ENCODE measurements around the gene PRR7.
A peak's percentile ranks its signal among the peaks of the same experiment; 100 is the strongest.

PRR7 gene

DNA sequence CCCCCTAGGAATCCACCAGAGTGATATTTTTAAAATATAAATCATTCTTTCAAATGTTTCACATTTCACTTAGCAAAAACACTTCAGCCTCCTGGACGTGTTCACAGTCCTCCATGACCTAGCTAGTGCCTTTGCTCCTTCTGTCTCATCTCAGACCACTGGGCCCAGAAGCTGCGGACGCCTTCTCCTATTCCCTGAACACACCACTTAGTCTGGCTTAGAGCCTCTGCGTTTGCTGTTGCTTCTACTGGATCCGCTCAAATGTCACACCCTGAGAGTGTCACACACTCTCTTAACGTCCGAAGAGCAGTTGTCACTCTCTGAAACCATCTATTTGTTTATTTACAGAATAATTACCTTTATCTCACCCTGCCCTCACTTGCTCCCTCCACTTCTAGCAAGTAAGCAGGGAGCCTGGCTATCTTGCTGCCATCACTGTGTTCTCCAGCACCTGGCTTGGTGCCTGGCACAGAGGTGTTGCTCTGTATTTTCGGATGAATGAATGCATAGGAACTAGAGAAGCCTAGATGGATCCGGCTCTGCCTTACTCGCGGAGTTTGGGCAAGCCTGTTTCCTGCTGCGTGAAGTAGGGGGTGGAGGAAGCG is 21.3 kb upstream of the PRR7 start:
- no peak for DNase-seq

DNA sequence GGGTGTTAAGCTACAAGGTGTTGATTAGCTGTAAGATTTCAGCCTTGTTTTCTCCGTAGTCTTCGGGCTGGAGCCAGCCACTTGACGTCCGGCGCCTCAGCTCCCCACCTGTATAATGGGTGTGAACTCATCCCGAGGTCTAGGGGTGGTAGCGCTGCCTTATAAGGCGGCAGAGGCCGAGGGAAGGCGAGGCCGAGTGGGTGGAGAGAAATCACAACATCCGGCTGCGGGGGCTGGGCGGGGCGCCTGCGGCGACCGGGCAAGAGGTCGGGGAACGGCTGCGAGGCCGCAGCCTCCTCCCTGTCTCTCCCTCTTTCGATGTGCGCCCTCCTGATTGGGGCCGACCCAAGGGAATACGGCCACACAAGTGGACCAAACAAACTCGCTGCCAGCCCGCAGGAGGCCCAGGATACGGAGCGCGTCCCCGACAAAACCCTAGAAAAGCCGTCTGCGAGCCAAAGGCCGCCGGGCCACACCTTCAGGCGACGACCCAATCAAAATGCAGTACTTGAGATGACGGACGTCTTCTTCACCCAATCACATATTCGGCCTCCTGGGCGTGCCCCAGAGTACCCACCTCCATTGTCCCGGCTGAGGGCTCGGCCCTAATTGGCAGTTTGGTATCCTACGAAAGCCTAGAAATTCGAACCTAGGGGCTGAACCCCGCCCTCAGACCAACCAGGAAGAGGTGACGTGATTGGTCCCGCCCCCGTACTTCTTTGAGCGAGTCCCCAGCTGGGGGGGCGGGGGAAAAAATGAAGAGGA is 20.6 kb upstream of the PRR7 start:
- peak; percentile 96 for DNase-seq

DNA sequence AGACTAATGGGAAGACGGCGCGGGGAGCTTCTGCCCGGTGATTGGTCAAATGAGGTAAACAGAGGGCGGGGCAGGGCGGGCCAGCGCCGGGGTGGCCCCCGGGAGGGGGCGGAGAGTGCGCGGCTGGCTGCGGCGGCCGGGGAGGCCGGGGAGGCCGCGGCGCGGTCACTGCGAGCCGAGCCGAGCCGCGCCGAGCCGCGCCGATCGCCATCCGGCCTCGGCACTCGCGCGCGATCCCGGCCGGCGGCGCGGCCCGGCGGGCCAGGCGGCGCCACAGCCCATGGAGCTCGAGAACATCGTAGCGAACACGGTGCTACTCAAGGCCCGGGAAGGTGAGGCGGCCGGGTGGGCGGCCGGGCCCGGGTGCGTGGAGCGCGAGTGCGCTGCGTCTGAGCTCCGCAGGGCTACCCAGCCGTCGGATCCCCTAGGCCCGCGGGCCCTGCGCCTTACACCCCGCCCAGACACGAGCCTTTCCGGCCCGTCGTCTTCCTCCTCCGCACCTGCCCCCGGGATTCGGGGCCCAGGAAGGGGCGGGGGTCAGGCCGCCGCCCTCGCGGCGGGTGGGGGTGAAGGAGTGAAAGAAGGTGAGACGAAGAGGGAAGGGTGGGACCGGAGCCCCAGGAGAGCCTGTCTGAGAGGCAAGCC is 19.9 kb upstream of the PRR7 start, which contains the start of gene GRK6:
Gene GRK6, plus strand, starts transcription at position 111 of the 645 bp plus-strand sequence. Its CDS starts 170 bp downstream, at position 281.
- DNase-seq = peak; percentile 70

DNA sequence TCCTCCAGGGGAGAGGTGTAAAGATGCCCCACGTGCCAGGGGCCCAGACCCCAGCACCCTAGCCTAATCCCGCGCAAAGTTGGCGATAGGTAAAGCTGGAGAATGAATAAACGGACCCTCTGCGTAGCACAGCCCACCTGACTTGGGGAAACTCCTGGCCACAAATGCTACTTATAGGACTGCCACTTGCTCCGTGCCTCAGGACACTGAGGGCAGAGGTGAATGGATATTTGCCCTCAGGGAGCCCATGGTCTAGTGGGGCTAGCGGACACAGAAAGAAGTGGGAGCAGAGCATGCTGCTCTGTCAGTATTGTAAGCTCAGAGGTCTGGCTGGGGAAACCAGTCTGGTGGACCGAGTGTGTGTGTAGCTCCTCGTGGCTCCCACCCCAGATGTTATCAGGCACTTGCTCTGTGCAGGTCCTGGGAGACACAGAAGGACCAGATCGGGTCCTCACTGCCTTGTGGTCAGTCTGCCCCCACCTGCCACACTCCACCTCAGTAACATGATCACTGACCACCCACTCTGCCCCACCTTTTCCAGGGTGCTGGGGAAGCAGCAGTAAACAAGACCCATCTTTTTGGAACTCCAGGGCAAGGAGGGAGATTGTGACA is 19.3 kb upstream of the PRR7 start:
- DNase-seq = peak; percentile 43

DNA sequence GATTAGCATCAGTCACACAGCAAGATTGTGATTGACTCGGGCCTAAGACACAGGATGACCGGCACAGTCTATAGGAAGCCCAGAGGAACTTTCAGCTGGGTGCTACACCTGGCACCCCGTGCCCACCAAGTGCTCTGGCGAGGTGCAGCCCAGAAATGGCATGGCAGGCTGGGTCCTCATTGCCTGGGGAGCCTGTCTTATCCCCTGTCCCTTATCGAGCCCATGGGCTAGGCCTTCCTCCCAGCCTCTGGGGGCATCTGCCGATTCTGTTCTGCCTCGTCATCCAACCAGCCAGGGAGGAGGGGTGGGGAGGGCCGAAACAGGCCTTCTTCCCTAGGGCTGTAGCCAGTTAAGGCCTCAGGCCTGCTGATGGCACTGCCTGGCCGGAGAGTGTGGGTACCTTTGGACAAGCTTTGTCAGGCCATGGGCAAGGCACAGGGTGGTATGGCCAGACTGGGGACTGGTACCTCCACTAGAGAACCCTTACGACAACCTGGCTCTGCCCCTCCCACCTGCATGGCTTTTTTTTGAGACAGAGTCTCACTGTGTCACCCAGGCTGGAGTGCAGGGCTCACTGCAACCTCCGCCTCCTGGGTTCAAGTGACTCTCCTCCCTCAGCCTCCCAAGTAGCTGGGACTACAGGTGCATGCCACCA is 18.6 kb upstream of the PRR7 start:
- peak; percentile 41 for DNase-seq

DNA sequence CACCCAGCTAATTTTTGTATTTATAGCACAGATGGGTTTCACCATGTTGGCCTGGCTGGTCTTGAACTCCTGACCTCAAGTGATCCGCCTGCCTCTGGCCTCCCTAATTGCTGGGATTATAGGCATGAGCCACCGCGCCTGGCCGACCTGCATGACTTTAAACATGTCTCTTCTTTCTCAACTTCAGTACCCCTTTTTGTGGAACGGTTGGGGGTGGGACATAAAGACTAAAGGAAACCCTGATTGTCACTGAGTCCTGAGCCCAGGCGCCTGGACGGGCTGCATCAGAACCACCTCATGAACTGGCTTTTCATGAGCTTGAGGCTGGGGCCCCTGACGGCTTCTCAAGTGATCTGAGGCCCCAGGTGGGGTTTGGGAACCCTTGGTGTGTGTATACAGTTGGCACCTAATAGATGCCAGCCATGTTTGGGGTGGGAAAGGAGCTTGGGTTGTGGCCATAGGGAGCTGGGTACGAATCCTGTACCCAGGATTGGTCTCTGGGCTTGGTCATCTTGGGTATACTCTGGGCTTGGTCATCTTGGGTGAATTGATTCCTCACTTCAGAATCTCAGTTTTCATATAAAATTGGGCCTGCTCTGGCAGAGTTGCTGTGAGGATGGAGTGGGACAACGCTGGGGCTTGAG is 17.9 kb upstream of the PRR7 start:
- peak; percentile 37 for DNase-seq

DNA sequence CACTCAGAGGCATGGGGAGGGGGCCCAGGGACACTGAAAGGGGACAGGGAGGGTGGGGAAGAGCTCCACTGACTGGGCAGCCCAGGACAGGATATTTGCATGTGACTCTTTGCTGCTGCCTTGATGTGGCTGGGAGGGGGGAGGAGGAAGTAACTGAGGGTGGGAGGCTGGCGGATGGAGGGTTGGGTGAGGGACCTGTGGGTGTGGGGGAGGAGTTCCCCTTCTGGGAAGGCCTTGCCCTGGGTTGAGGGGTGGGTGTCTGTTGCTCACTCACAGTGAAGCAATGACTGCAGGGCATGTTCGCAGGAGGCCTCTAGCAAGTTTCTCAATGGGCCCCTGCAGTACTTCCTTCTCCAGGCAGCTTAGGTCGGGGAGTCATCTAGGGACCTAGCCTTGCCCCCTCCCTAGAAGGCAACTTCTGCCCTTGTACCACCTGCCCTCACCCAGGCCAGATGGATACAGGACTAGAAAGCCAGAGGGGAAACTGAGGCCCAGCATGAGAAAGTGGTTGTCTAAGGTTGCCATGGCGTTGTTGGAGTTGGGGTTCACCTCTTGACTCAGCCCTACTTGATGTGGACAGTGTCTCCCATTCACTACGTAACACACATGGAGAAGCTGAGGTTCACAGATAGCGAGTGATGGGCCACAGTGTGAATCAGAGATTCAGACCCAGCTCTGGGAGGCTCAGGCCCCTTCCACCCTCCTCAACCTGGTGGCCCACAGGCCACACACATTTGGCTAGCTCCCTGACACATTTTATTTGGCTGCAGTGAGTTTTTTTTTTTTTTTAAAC is 17.2 kb upstream of the PRR7 start:
- DNase-seq = peak; percentile 77

DNA sequence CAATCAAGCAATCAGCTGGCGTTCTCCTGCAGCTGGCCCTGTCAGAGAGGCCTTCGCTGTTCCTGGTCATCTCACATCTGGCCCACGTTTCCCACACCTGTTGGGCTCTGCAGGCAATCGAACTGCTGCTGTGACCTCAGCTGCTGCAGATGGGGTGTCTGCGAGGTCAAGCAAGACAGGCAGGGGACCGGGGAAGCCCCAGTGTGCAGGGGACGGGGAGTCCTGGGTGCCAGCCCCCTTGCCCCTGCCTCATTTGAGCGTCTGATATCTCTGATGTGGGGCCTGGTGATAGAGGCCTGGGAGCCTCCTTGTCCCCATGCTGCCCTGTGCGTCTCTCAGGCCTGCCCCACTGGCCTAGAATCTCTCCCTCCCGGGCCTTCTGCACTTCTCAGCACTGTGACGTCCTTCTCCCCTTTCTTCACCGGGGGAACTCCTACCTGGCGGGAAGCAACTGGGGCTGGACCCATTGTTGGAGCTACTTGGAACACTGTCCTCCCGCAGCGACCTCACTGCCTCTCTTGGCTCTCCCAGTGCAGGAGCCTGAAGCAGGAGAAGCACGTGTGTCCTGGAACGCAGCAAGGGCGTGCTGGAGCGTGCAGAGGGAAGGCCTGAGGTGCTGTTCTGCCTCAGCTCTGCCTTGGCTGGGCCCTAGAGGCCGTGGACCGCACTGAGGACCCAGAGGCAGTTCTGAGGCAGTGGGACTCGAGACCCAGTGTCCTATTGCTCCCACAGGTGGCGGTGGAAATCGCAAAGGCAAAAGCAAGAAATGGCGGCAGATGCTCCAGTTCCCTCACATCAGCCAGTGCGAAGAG is 16.3 kb upstream of the PRR7 start:
- peak; percentile 32 for DNase-seq

DNA sequence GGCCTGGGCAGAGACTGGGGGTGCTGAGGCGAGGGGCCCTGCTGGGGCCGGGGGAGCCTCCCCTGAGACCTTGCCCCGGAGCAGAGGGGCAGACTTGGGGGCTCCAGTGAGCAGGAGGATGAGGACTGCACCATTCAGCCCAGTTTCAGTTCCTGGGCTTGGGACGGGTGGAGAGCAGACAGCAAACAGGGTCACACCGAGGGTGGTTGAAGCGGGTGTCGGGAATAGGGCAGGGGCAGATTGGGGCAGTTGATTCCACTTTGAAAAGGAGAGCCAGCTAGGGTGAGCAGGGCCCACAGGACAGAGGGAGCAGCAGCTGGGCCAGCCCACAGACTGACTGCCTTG is 15.7 kb upstream of the PRR7 start:
- DNase-seq = no peak

DNA sequence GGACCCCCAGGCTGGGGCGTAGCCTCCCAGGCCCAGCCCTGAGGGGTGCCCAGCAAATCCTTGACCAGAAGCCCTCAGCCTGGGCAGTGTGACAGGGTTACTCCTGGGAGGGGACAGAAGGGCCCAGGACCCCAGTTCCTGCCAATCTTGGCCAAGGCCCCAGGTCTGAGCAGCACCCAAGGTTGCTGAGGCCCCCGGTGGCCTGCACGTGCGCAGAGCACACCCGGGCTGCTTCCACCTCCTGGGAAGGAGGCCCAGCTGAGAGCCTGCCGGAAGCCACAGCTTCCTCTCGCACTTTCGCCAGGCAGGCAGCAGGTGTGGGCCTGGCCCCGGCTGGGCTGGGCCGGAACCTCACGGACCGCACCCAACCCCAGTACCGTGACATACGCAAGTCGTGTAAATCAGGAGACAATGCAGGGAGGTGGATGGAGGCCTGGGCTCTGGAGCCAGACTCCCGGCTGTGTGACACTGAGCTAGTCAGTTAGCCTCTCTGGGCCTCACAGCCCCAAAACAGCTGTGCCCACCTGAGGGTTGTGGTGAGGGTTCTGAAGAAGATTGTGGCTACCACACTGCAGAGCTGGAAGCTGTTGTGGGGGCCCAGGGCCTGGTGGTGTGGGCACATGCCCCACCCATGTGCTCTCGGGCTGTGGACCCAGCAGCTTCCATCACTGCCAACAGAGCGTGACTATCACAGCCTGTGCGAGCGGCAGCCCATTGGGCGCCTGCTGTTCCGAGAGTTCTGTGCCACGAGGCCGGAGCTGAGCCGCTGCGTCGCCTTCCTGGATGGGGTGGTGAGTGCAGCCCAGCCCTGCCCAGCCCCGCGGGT is 15.1 kb upstream of the PRR7 start:
- peak; percentile 64 for DNase-seq

DNA sequence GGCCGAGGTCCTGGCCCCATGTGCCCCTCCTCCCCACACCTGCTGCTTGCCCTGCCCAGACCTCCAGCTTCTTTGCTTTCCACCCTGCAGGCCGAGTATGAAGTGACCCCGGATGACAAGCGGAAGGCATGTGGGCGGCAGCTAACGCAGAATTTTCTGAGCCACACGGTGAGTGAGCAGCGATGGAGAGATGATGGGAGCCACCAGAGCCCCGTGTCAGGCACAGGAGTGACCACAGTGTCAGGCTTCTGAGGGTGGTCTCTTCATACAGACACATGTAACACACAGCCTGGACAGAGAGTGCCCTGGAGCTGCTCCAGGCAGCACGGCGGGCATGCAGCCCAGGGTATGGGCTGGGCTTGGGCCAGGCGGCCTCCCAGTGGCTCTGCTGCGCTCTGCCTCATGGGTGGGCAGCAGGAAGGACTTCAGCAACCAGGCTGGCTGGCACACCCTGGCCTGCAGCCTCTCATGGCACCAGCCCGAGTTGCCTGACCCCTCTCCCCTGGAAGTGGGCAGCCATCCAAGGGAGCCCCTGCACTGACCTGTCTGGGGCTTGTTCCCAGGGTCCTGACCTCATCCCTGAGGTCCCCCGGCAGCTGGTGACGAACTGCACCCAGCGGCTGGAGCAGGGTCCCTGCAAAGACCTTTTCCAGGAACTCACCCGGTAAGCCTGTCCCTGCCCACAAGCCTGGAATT is 14.3 kb upstream of the PRR7 start:
- DNase-seq = no peak

DNA sequence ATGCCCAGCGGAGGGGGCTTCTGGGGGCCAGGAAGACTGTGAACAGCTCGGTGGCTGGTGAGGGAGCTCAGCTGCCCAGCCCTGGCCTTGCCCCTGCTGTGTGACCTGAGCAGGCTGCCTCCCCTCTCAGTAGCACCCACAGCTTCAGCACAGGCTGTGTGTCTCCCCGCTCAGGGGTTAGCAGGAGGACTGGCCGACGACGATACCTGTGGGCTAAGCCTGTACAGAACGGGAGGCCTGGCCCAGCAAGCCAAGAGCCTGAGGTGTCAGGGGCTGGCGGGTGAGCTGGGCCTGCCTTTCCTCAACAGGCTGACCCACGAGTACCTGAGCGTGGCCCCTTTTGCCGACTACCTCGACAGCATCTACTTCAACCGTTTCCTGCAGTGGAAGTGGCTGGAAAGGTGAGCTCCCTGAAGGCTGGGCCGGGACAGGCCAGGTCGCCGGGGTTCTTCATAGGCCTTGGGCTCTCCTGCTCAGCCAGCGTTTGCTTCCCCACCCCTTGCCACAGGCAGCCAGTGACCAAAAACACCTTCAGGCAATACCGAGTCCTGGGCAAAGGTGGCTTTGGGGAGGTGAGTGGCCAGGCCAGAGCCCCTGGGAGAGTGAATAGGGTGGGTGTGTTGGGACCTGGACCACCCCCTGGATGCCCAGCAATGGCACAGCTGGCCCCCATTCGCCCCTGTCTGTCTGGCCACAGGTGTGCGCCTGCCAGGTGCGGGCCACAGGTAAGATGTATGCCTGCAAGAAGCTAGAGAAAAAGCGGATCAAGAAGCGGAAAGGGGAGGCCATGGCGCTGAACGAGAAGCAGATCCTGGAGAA is 13.6 kb upstream of the PRR7 start:
- no peak for DNase-seq

DNA sequence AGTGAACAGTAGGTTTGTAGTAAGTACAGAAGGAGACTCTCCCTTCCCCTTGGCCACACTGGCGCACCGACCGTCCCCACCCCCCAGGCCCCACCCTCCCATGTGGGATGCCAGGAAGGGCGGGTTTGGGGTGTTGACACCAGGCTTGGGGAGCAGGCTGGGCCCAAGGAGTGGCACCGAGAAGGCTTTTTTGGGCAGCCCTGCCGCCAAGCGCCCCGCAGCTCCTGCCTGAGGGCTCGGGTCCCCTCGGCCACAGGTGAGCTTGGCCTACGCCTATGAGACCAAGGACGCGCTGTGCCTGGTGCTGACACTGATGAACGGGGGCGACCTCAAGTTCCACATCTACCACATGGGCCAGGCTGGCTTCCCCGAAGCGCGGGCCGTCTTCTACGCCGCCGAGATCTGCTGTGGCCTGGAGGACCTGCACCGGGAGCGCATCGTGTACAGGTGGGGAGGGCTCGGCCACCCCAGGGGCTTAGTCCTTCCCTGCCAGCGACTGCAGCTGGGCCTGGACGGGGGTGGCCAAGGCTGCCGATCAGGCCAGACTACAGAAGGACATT is 12.9 kb upstream of the PRR7 start:
- no peak for DNase-seq

DNA sequence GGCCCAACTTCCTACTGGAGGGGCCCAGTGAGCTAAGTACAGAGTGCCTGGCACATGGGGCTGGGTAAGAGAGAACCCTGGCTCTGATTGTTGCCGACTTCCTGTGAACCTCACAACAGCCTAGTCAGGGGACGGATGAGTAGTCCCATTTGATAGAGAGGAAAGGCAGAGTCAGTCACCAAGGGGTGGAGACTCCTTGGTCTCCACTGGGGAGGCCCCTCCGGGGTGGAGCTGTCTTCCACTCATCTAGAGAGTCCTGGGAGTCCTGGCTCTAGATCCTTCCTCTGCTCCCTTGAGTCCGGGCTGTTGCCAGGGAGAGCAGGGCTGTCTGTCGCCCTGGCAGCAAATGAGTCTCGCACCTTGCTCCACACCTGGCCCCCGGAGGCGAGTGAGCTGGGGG is 12.2 kb upstream of the PRR7 start:
- DNase-seq = peak; percentile 42

DNA sequence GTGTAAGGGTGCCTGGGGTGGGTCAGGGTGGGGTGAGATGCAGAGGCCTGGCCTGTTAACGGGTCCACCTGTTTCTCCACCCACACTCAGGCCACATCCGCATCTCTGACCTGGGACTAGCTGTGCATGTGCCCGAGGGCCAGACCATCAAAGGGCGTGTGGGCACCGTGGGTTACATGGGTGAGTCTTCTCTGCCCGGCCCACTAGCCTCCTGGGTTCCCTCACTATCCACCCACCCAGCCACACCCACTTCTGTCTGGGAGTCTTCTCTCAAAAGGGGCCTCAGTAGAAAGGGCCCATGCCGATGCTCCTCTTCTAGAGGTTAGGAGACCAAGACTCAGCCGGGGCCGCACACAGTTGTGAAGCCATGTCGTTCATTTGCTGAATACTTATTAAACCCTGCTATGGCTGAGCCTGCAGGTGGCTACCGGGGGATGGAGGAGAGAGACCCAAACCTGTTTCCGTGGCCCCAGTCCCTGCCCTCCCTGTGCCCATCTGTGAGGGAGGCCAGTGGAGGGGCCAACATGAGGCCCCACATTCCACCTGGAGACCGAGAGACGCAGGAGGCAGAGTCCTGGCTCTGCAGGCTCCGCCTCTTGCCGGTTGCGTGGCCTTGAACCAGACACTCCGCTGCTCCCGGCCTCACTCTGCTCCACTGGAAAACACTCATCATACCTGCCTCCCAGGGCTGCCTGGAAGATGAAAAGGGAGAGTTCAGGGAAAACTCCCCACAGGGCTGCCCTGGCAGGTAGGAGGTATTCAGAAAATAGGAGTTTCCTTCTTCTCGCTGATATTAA is 11.5 kb upstream of the PRR7 start:
- DNase-seq = no peak

DNA sequence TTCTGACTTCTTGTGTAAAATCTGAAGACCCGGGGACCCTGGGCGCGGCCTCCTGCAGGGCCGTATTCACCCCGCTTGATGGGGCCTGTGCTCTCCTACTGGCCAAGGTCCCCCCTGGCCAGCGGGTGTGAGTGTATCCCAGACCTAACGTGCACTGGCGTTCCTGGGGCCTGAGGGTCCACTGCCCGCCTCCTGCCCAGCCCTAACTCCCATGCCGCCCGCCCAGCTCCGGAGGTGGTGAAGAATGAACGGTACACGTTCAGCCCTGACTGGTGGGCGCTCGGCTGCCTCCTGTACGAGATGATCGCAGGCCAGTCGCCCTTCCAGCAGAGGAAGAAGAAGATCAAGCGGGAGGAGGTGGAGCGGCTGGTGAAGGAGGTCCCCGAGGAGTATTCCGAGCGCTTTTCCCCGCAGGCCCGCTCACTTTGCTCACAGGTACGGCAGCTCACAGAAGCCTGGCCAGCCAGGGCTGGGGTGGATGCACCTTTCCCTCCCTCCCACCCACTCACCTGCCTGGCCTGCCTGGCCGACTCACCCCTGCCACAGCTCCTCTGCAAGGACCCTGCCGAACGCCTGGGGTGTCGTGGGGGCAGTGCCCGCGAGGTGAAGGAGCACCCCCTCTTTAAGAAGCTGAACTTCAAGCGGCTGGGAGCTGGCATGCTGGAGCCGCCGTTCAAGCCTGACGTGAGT is 10.6 kb upstream of the PRR7 start:
- no peak for DNase-seq

DNA sequence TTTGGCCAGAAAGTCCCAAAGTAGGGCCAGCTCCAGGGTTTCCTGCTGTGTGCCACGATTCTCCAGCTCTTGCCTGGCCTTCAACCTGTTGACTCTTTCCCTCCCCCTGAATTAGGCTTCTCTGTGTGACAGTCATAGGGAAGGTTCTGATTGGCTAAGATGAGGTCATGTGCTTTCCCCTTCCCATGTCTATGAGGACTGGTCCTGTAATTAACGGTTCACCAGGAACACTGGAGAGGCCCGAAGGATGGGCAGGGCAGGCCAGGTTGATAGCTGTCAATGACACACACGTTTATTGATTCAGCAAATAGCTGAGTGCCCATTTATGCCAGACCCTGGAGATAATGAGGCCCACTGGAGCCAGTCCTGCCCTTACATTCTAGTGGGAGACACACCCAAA is 9.0 kb upstream of the PRR7 start:
- DNase-seq = no peak
